HUES64 (cell line): Measurements from ENCODE around the gene ESYT2.
"Not testable (repeated sequence)": the region's sequence is repeated elsewhere in the genome, so short reads cannot be mapped to it uniquely, and the experiment has no call there.

Source experiments
- H3K27ac ChIP-seq: 2 replicates; pipeline ENCODE4 v1.7.0; 2013; ENCODE audit warnings: low read depth, low read length, inconsistent platforms
- H3K27me3 ChIP-seq: 2 replicates; pipeline ENCODE4 v1.6.1; 2013; ENCODE audit warnings: mild to moderate bottlenecking, low read length; ENCODE audit not compliant: insufficient read depth
- H3K36me3 ChIP-seq: 2 replicates; pipeline ENCODE4 v1.6.1; 2013; ENCODE audit warnings: mild to moderate bottlenecking, low read length; ENCODE audit not compliant: insufficient read depth
- H3K4me1 ChIP-seq: 2 replicates; pipeline ENCODE4 v1.6.1; 2013; ENCODE audit warnings: mild to moderate bottlenecking, low read length, moderate library complexity; ENCODE audit not compliant: insufficient read depth
- H3K4me3 ChIP-seq: 2 replicates; pipeline ENCODE4 v1.5.1; 2013; ENCODE audit warnings: mild to moderate bottlenecking, low read length, moderate library complexity
- H3K9ac ChIP-seq: 2 replicates; pipeline ENCODE4 v1.6.1; 2013; ENCODE audit warnings: mild to moderate bottlenecking, low read depth, low read length
- H3K9me3 ChIP-seq: 2 replicates; pipeline ENCODE4 v1.6.1; 2013; ENCODE audit warnings: low read depth, low read length; ENCODE audit not compliant: insufficient read depth
- whole genome bisulfite sequencing: fragments of 150-250, 120-280 bp; methylation state at CpG from one replicate; pipeline ENCODE4 v1.1.7; 2013; ENCODE audit warnings: missing lambda C conversion rate; 5-methylcytosine and 5-hydroxymethylcytosine counted together

ESYT2 gene

DNA sequence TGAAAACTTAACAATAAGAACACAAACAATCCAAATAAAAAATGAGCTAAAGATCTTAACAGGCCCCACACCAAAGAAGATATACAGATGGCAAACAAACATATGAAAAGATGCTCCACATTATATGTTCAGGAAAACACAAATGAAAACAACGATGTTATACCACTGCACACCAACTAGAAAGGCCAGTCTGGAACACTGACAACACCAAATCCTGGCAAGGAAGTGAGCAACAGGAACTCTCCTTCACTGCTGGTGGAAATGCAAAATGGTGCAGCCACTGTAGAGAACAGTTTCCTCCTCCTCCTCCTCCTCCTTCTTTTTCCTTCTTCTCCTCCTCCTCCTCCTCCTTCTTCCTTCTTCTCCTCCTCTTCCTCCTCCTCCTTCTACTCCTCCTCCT lies 112.5 kb downstream of the ESYT2 start:
- Histone ChIP-seq H3K27ac (no peak overlapping the region), H3K9me3 (no peaks in the 10 kb centered on the region), H3K4me1 (no peaks in the 10 kb centered on the region), H3K36me3 (no peaks in the 10 kb centered on the region), H3K27me3 (peaks cover 5% of the 10 kb centered on the region; the same call in 1 of the 2 replicates), H3K4me3 (no peak overlapping the region), H3K9ac (no peak overlapping the region)
- 100% methylated on average over 1 of the region's 1 CpG for WGBS

GRCh38 chr7:158710651-158711102 lies 118.6 kb downstream of the ESYT2 start:
- Histone ChIP-seq H3K36me3 (no peaks in the 10 kb centered on the region), H3K9ac (no peak overlapping the region), H3K4me1 (0 out of 2 replicates have a peak, but pooled peaks cover under 1% of the 10 kb centered on the region), H3K27ac (no peak overlapping the region), H3K27me3 (no peaks in the 10 kb centered on the region), H3K9me3 (peaks cover 10% of the 10 kb centered on the region), H3K4me3 (no peak overlapping the region)
- 93% methylated on average over 7 of the region's 7 CpGs for WGBS

DNA sequence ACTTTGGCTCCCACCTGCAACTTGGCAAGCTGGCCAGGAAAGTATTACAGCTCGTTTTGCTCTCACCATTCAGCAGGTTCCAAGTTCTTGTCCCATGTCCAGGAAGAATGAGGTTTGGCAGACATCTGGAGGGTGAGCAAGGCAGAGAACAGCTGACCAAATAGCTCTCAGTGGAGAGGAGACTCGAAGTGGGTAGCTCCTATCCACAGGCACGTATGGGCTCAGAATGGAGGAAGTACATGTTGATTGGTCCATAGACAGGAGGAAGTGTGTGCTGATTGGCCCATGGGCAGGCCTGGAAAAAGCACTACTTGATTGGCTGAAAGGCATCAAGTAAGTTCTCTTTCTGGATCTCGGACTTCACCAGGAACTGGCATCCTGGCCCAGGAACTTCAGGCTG lies 121.7 kb downstream of the ESYT2 start:
- Histone ChIP-seq H3K27ac (no peak overlapping the region), H3K4me1 (peaks cover 15% of the 10 kb centered on the region), H3K27me3 (no peaks in the 10 kb centered on the region), H3K36me3 (no peaks in the 10 kb centered on the region), H3K4me3 (no peak overlapping the region), H3K9me3 (peaks cover 10% of the 10 kb centered on the region), H3K9ac (no peak overlapping the region)
- 67% methylated on average over 4 of the region's 4 CpGs for WGBS

GRCh38 chr7:158706710-158707590 lies 122.4 kb downstream of the ESYT2 start:
- WGBS, result 95% methylated on average over 29 of the region's 29 CpGs
- H3K4me1 ChIP-seq, result peaks cover 22% of the 10 kb centered on the region
- H3K27ac ChIP-seq, result no peak overlapping the region
- no peaks in the 10 kb centered on the region for H3K27me3 ChIP-seq
- H3K4me3 ChIP-seq, result no peak overlapping the region
- no peak overlapping the region for H3K9ac ChIP-seq
- H3K9me3 ChIP-seq, result peaks cover 10% of the 10 kb centered on the region
- H3K36me3 ChIP-seq, result 0 out of 2 replicates have a peak, but pooled peaks cover 1% of the 10 kb centered on the region

DNA sequence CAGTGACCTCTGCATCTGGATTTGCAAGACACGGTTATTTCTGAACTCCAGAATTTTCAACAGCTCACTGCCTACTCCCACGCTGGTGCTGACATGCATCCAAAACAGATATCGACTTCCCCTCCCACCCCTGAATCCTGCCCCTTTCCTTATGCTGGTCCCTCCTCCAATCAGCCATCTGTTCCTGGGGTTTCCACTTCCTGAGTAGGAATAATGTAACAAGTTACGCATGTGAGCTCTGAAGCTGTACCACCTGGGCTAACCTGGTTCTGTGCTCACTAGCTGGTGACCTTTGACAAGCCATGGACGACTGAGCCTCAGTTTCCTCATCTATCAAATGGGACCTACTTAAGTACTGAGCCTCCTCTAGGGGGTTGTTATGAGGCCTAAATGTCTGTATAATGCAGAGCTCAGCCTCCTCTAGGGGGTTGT lies 123.0 kb downstream of the ESYT2 start:
- Histone ChIP-seq H3K27me3 (no peaks in the 10 kb centered on the region), H3K4me1 (peaks cover 28% of the 10 kb centered on the region), H3K27ac (no peak overlapping the region), H3K36me3 (peaks cover 8% of the 10 kb centered on the region), H3K4me3 (no peak overlapping the region), H3K9me3 (peaks cover 10% of the 10 kb centered on the region), H3K9ac (no peak overlapping the region)
- WGBS, result 90% methylated on average over 5 of the region's 5 CpGs

DNA sequence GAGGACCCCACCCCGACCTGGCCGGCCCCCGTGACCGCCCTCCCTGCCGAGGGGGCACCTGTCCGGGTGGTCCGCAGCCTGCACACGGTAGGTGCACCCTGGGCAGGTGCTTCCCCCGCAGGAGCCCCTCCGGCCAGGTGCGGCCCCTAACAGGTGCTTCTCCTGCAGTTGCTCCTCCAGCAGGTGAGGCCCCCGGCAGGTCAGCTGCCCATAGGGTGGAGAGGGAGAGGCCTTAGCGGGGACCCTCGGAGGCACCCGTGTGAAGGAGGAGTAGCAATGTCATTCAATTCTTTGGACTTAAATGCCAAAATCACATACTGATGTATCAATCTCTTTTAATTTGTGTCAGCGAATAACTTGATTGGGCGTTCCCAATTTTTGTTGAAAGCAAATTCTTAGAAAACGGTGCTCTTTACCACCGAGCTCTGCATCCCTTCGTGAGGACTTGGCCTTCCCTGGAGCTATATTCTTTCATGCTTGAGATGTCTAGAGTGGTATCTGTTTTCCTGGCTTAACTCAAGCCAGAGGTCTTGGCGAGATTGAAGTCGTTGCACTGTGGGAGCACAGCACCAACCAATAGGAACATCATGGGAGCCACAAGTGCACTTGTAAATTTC lies 124.0 kb downstream of the ESYT2 start:
- Histone ChIP-seq H3K4me3 (peak overlapping the region; percentile 99), H3K9me3 (peaks cover 10% of the 10 kb centered on the region), H3K27ac (peak overlapping the region; percentile 54; the same call in 1 of the 2 replicates), H3K4me1 (peaks cover 31% of the 10 kb centered on the region), H3K36me3 (peaks cover 17% of the 10 kb centered on the region), H3K27me3 (no peaks in the 10 kb centered on the region), H3K9ac (peak overlapping the region; percentile 70)
- WGBS, result 16% methylated on average over 22 of the region's 22 CpGs

GRCh38 chr7:158704524-158705233 lies 124.6 kb downstream of the ESYT2 start, which contains the start of gene NCAPG2:
Gene NCAPG2 (minus strand): TSS chr7:158704804. CDS start chr7:158701899, 2,905 bp downstream.
- peak within 1 kb of the TSS; percentile 99 for H3K4me3 ChIP-seq
- no peaks in the 10 kb centered on the region for H3K27me3 ChIP-seq
- under 1% methylated on average over 78 of the region's 78 CpGs for WGBS
- peak within 1 kb of the TSS; percentile 97 for H3K9ac ChIP-seq
- H3K27ac ChIP-seq, result peak within 1 kb of the TSS; percentile 78
- H3K36me3 ChIP-seq, result peaks cover 24% of the 10 kb centered on the region
- H3K4me1 ChIP-seq, result peaks cover 31% of the 10 kb centered on the region
- H3K9me3 ChIP-seq, result peaks cover 10% of the 10 kb centered on the region

DNA sequence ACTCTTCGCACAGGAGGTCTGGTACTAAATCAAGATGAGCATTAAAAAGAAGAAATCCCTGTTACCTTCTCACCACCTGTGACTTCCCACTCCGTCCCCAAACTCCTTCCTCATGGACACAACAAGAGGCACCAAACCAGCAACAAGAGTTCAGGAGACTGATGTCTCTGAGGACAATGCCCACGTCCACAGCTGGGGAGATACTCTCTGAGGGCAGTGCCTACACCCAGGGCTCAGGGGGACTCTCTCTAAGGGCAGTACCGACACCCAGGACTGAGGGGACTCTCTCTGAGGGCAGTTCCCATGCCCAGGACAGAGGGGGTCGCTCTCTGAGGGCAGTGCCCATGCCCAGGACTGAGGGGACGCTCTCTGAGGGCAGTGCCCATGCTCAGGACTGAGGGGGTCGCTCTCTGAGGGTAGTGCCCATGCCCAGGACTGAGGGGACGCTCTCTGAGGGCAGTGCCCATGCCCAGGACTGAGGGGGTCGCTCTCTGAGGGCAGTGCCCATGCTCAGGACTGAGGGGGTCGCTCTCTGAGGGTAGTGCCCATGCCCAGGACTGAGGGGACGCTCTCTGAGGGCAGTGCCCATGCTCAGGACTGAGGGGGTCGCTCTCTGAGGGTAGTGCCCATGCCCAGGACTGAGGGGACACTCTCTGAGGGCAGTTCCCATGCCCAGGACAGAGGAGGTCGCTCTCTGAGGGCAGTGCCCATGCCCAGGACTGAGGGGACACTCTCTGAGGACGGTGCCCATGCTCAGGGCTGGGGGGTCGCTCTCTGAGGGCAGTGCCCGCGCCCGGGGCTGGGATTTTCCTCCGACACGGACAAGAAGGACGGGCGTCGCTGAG lies 125.4 kb downstream of the ESYT2 start:
- 12% methylated on average over 23 of the region's 23 CpGs for WGBS
- Histone ChIP-seq H3K27ac (peak overlapping the region; percentile 78), H3K4me1 (peaks cover 31% of the 10 kb centered on the region), H3K9ac (peak overlapping the region; percentile 97), H3K36me3 (peaks cover 32% of the 10 kb centered on the region), H3K4me3 (peak overlapping the region; percentile 99)
- H3K27me3 ChIP-seq, H3K9me3 ChIP-seq: not testable (repeated sequence)

DNA sequence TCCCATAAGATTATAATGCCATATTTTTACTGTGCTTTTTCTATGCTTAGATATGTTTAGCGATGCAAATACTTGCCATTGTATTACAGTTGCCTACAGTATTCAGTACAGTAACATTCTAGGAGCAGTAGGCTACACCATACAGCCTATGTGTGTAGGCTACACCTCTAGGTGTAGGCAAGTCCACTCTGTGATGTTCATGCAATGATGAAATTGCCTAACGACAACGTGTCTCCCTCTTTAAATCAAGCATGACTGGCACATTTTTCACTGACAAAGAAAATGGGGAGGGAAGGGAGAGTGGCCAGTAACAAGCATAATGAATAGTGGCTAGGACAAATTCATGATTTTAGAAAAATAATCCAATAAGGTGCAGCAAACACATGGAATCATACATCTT lies 126.4 kb downstream of the ESYT2 start:
- Histone ChIP-seq H3K27ac (peak overlapping the region; percentile 71; the same call in 1 of the 2 replicates), H3K9ac (peak overlapping the region; percentile 97), H3K27me3 (no peaks in the 10 kb centered on the region), H3K4me1 (peaks cover 31% of the 10 kb centered on the region), H3K9me3 (peaks cover 7% of the 10 kb centered on the region), H3K36me3 (peaks cover 41% of the 10 kb centered on the region), H3K4me3 (peak overlapping the region; percentile 99)
- WGBS, result 36% methylated on average over 2 of the region's 3 CpGs

DNA sequence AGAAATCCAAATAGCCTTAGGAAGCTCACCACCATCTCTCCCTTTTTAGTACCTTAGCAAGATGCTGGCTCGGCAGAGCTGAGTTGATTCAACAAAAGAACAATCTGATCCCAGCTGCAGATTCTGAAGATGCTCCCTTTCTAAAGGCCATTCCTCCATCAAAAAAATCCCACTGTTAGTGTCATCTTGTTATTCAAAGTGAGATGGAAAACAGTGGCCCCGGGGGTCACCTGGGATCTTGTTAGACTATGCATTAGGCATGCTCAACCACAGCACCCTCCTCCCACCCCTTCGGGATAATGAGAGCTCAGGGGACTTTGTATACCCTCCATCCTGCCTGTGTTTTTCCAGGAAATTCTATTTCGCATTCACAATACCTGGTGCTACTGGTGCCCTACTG lies 127.1 kb downstream of the ESYT2 start:
- Histone ChIP-seq H3K4me1 (peaks cover 31% of the 10 kb centered on the region), H3K36me3 (peaks cover 48% of the 10 kb centered on the region), H3K27me3 (no peaks in the 10 kb centered on the region), H3K9ac (no peak overlapping the region), H3K4me3 (peak overlapping the region; percentile 99), H3K9me3 (no peaks in the 10 kb centered on the region; the same call in 1 of the 2 replicates), H3K27ac (peak overlapping the region; percentile 71; the same call in 1 of the 2 replicates)
- 17% methylated on average over 3 of the region's 4 CpGs for WGBS
